Stimulated activated naive CD8-positive, alpha-beta T cell treated with anti-CD3 and anti-CD28 coated beads, Interleukin-15, amount 100 ng/mL, for 72 hours (primary cell): ENCODE results near the gene FRS2.
A peak's percentile ranks its signal among the peaks of the same experiment; 100 is the strongest.

ENCODE experiments used
- ATAC-seq: fragments of 150-1000 bp; cut with Tn5 transposase; 2 replicates; pipeline ENCODE4 v1.10.0; 2021; ENCODE audit warnings: mild to moderate bottlenecking, moderate library complexity
- DNase-seq, 2 donors: peaks; one replicate each; pipeline ENCODE4 v3.0.0; 2021 to 2022
- H3K27ac Mint-ChIP-seq, 2 donors: one replicate each; pipeline ENCODE4 v1.8.0; 2022; ENCODE audit warnings: mild to moderate bottlenecking in 2 of 2, mixed read lengths in 2 of 2, moderate library complexity in 2 of 2
- H3K27me3 Mint-ChIP-seq: one replicate; pipeline ENCODE4 v1.8.0; 2022; ENCODE audit warnings: mixed read lengths
- H3K4me1 Mint-ChIP-seq: one replicate; pipeline ENCODE4 v1.8.0; 2022; ENCODE audit warnings: mild to moderate bottlenecking, mixed read lengths
- H3K4me3 Mint-ChIP-seq, 2 donors: one replicate each; pipeline ENCODE4 v1.8.0; 2022; ENCODE audit warnings: mild to moderate bottlenecking in 2 of 2, mixed read lengths in 2 of 2, moderate library complexity in 1 of 2
- H3K9me3 Mint-ChIP-seq, 2 donors: one replicate each; pipeline ENCODE4 v1.8.0; 2022; ENCODE audit warnings: mixed read lengths in 2 of 2

The FRS2 gene

GRCh38 chr12:69508621-69509020, 38.4 kb downstream of the FRS2 start:
- ATAC-seq (no peak), DNase-seq (no peak)
- H3K4me3 Mint-ChIP-seq = no peak overlapping the region
- H3K27me3 Mint-ChIP-seq = no peaks in the 10 kb centered on the region
- H3K4me1 Mint-ChIP-seq = peaks cover 50% of the 10 kb centered on the region
- H3K9me3 Mint-ChIP-seq = no peaks in the 10 kb centered on the region
- H3K27ac Mint-ChIP-seq = peak overlapping the region in 1 of 2 donors; percentile 85

- Mint-ChIP-seq H3K27me3 (no peaks in the 10 kb centered on the region), H3K4me1 (peaks cover 52% of the 10 kb centered on the region), H3K27ac (no peak overlapping the region), H3K9me3 (no peaks in the 10 kb centered on the region), H3K4me3 (no peak overlapping the region)
- no peak for DNase-seq
- no peak for ATAC-seq
These were observed 39.1 kb downstream of the FRS2 start for GRCh38 chr12:69509308-69509736.

- DNase-seq = no peak
- H3K9me3 Mint-ChIP-seq = no peaks in the 10 kb centered on the region
- peaks cover 60% of the 10 kb centered on the region for H3K4me1 Mint-ChIP-seq
- no peak overlapping the region for H3K4me3 Mint-ChIP-seq
- ATAC-seq = no peak
- no peak overlapping the region for H3K27ac Mint-ChIP-seq
- H3K27me3 Mint-ChIP-seq = no peaks in the 10 kb centered on the region
These were observed 40.0 kb downstream of the FRS2 start for GRCh38 chr12:69509904-69510827.

GRCh38 chr12:69511016-69511415, 40.8 kb downstream of the FRS2 start:
- DNase-seq (no peak), ATAC-seq (no peak)
- Mint-ChIP-seq H3K4me1 (peaks cover 66% of the 10 kb centered on the region), H3K9me3 (no peaks in the 10 kb centered on the region), H3K27me3 (no peaks in the 10 kb centered on the region), H3K27ac (no peak overlapping the region), H3K4me3 (no peak overlapping the region)

- no peak overlapping the region for H3K4me3 Mint-ChIP-seq
- H3K4me1 Mint-ChIP-seq = peaks cover 66% of the 10 kb centered on the region
- H3K9me3 Mint-ChIP-seq = no peaks in the 10 kb centered on the region
- no peak for DNase-seq
- H3K27me3 Mint-ChIP-seq = no peaks in the 10 kb centered on the region
- no peak for ATAC-seq
- peak overlapping the region in 1 of 2 donors; percentile 38 for H3K27ac Mint-ChIP-seq
These were observed 41.5 kb downstream of the FRS2 start for GRCh38 chr12:69511469-69512267.

- no peak overlapping the region for H3K4me3 Mint-ChIP-seq
- H3K27ac Mint-ChIP-seq = no peak overlapping the region
- DNase-seq = no peak
- H3K9me3 Mint-ChIP-seq = no peaks in the 10 kb centered on the region
- no peaks in the 10 kb centered on the region for H3K27me3 Mint-ChIP-seq
- ATAC-seq = no peak
- peaks cover 66% of the 10 kb centered on the region for H3K4me1 Mint-ChIP-seq
These were observed 42.6 kb downstream of the FRS2 start for GRCh38 chr12:69512820-69513219.

GRCh38 chr12:69513297-69513696, 43.1 kb downstream of the FRS2 start:
- DNase-seq (no peak), ATAC-seq (peak; percentile 50)
- no peaks in the 10 kb centered on the region for H3K9me3 Mint-ChIP-seq
- H3K27me3 Mint-ChIP-seq = no peaks in the 10 kb centered on the region
- H3K27ac Mint-ChIP-seq = no peak overlapping the region
- H3K4me1 Mint-ChIP-seq = peaks cover 66% of the 10 kb centered on the region
- H3K4me3 Mint-ChIP-seq = no peak overlapping the region

- Mint-ChIP-seq H3K4me3 (no peak overlapping the region), H3K4me1 (peaks cover 59% of the 10 kb centered on the region), H3K27me3 (no peaks in the 10 kb centered on the region), H3K9me3 (no peaks in the 10 kb centered on the region), H3K27ac (no peak overlapping the region)
- ATAC-seq (no peak), DNase-seq (no peak)
These were observed 43.9 kb downstream of the FRS2 start for GRCh38 chr12:69514111-69514510.

GRCh38 chr12:69514845-69515244, 44.7 kb downstream of the FRS2 start:
- no peak overlapping the region for H3K4me3 Mint-ChIP-seq

GRCh38 chr12:69515394-69515930, 45.3 kb downstream of the FRS2 start:
- DNase-seq (no peak), ATAC-seq (no peak)
- Mint-ChIP-seq H3K4me3 (peak overlapping the region in 1 of 2 donors; percentile 13), H3K4me1 (peaks cover 45% of the 10 kb centered on the region), H3K9me3 (peaks cover 0 to 1% of the 10 kb centered on the region in 2 donors), H3K27me3 (no peaks in the 10 kb centered on the region), H3K27ac (no peak overlapping the region)

More at GRCh38 chr12:69514845-69515244, 44.7 kb downstream of the FRS2 start:
- Mint-ChIP-seq H3K27ac (no peak overlapping the region), H3K4me1 (peaks cover 52% of the 10 kb centered on the region), H3K9me3 (no peaks in the 10 kb centered on the region), H3K27me3 (no peaks in the 10 kb centered on the region)
- ATAC-seq = no peak
- no peak for DNase-seq

GRCh38 chr12:69516950-69517349, 46.8 kb downstream of the FRS2 start:
- ATAC-seq (no peak), DNase-seq (no peak)
- H3K4me3 Mint-ChIP-seq = no peak overlapping the region
- peaks cover 40% of the 10 kb centered on the region for H3K4me1 Mint-ChIP-seq
- peaks cover 10 to 14% of the 10 kb centered on the region in 2 donors for H3K9me3 Mint-ChIP-seq
- H3K27me3 Mint-ChIP-seq = no peaks in the 10 kb centered on the region
- H3K27ac Mint-ChIP-seq = peak overlapping the region in 1 of 2 donors; percentile 71

- ATAC-seq = no peak
- no peaks in the 10 kb centered on the region for H3K27me3 Mint-ChIP-seq
- H3K4me3 Mint-ChIP-seq = no peak overlapping the region
- no peak for DNase-seq
- no peak overlapping the region for H3K27ac Mint-ChIP-seq
- H3K9me3 Mint-ChIP-seq = peaks cover 15 to 19% of the 10 kb centered on the region in 2 donors
- H3K4me1 Mint-ChIP-seq = peaks cover 41% of the 10 kb centered on the region
These were observed 47.2 kb downstream of the FRS2 start for GRCh38 chr12:69517406-69517805.

- no peaks in the 10 kb centered on the region for H3K27me3 Mint-ChIP-seq
- DNase-seq (no peak), ATAC-seq (no peak)
- peaks cover 41% of the 10 kb centered on the region for H3K4me1 Mint-ChIP-seq
- peaks cover 25 to 35% of the 10 kb centered on the region in 2 donors for H3K9me3 Mint-ChIP-seq
- no peak overlapping the region for H3K27ac Mint-ChIP-seq
- no peak overlapping the region for H3K4me3 Mint-ChIP-seq
These were observed 49.7 kb downstream of the FRS2 start for GRCh38 chr12:69519871-69520270.

GRCh38 chr12:69523433-69524330, 53.5 kb downstream of the FRS2 start:
- Mint-ChIP-seq H3K4me3 (no peak overlapping the region), H3K9me3 (peaks cover 25 to 35% of the 10 kb centered on the region in 2 donors), H3K27ac (no peak overlapping the region), H3K27me3 (no peaks in the 10 kb centered on the region), H3K4me1 (peaks cover 48% of the 10 kb centered on the region)
- ATAC-seq (peak; percentile 5), DNase-seq (no peak)

- no peaks in the 10 kb centered on the region for H3K27me3 Mint-ChIP-seq
- DNase-seq (no peak), ATAC-seq (peak; percentile 26)
- no peak overlapping the region for H3K4me3 Mint-ChIP-seq
- H3K27ac Mint-ChIP-seq = no peak overlapping the region
- H3K4me1 Mint-ChIP-seq = peaks cover 54% of the 10 kb centered on the region
- H3K9me3 Mint-ChIP-seq = peaks cover 25 to 35% of the 10 kb centered on the region in 2 donors
These were observed 54.1 kb downstream of the FRS2 start for GRCh38 chr12:69524331-69524630.
